Left ventricle myocardium superior (tissue), 1 donor: ENCODE results near the gene DENND1A. TPM values are rescaled to one million over a fixed set of nuclear protein-coding genes. Genes with fewer than 3 reads are reported as not detected.
A peak's percentile ranks its signal among the peaks of the same experiment; 100 is the strongest.
"Not testable (repeated sequence)": the region's sequence is repeated elsewhere in the genome, so short reads cannot be mapped to it uniquely, and the experiment has no call there.

Source experiments
- ATAC-seq: fragments of 200-7000 bp; cut with Tn5 transposase; one replicate; pipeline ENCODE4 v1.9.1; 2020; ENCODE audit warnings: mild to moderate bottlenecking, moderate library complexity
- DNase-seq: peaks from one replicate; pipeline ENCODE4 v3.0.0-alpha.2; 2020
- intact Hi-C: fragments of 100-400 bp; cut with micrococcal nuclease; formaldehyde crosslinking; loops from one replicate; pipeline ENCODE4 v1.11.0; 2022
- total RNA-seq: library from RNA; stranded (reverse); fragmentation: NEBNext Ultra II Directional; extraction: Animal tissue kit (Norgen Biotek cat#: 25700); gene quantifications from one replicate; pipeline ENCODE4 v1.2.1, GENCODE V29; 2021
- donor health status: DM: no; HTN: yes; CAD: no; lungs with severe emphysema.

The DENND1A gene
- total RNA-seq, 1 donor from 2014 or later: 12.9 TPM

GRCh38 chr9:123652416-123652815, 277.5 kb downstream of the DENND1A start:
- no peak for ATAC-seq

DNA sequence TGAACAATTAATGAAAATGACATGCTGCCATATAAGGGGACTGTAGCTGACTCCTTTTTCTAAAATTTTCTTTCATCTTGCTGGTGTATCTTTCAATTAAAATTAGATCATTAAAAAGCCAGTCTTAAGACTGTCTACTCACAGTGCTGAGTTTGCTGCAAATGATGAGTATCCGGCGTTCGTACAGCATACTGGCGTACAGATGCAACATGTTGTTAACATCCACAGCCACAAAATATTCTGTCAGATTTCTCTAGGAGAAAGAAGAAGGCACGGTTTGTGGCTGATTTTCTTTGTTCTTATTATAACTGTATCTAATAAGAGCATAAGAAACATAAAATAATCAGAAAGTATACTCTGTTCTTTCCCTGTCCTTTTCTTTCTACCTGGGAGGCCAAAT, 278.1 kb downstream of the DENND1A start:
- DNase-seq (no peak), ATAC-seq (no peak)
- intact Hi-C loops: no loop called here

More at GRCh38 chr9:123652416-123652815, 277.5 kb downstream of the DENND1A start:
- no peak for DNase-seq
- intact Hi-C loops: no loop called here

GRCh38 chr9:123651273-123651672, 278.7 kb downstream of the DENND1A start:
- DNase-seq (no peak), ATAC-seq (no peak)
- intact Hi-C loops: no loop called here

- intact Hi-C loops: no loop called here
- ATAC-seq (no peak), DNase-seq (no peak)
Observed at GRCh38 chr9:123649909-123650308, 280.0 kb downstream of the DENND1A start.

- ATAC-seq (no peak), DNase-seq (no peak)
- intact Hi-C loops: no loop called here
Observed at GRCh38 chr9:123647145-123647544, 282.8 kb downstream of the DENND1A start.

- ATAC-seq (no peak), DNase-seq (no peak)
- intact Hi-C loops: no loop called here
Observed at GRCh38 chr9:123645762-123646161, 284.2 kb downstream of the DENND1A start.

DNA sequence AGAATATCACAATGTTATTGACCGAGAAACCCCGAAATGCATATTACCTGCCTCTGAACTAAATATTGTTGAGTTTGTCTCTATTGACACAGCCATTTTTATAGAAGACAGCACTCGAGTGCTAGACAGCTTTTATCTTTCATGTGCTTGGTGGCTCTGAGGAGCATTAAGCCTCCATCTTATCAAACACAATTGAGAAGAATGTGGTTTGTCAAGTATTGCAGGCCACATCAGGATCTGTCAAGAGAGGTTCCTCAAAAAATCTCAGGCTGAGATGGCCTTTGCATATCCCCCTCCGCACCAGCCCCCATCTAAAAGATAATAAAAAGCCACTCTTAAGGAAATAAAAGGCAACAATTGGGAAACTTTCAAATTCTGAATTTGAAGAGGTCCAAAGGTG, 284.8 kb downstream of the DENND1A start:
- intact Hi-C loops: no loop called here
- no peak for ATAC-seq
- DNase-seq: no peak

- intact Hi-C loops: no loop called here
- ATAC-seq: peak; percentile 33
- DNase-seq: no peak
Observed at GRCh38 chr9:123643518-123643917, 286.4 kb downstream of the DENND1A start.

DNA sequence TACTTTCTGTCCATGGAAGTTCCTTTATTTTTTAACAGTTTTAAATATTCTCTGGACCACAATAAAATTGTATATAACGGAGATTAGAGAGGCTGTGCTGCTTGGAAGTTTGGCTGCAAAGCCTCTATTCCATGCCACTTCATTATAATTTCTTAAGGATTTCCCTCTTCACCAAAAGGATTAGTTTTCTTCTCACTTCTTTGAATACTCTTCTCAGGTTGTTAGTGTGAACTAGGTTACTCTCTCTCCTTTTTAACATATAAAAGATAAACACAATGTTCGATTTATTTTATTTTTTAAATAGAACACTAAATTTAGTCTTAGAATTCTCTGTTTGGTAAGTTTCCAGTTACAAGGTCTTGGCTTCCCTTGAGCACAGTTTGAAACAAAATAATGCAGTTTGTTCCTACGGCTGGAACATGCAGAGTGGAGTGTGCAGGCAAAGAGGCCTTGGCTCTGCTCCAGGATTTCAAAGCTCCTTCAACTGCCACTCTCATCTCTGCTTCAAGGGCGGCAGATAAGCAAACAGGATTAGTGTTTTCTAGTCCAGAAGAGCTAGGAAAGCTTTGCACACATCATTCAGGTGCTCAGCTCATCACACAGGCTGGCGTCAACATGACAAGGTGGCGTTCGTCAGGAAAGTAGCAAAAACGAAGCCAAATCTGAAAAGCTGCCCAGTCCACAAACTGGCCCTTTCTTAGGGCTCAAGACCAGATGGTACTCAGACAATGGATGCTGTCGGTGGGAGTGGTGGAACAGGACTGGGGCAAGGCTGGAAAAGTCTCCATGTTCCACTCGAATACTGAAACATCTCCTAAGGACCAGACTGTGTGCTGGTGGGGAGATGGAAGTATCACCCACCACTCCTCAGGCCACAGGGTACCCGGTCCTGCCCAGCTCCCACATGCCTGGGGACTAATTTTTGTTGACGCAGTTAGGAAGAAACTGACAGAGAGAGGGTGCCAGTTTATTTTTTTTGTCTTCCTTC, 287.3 kb downstream of the DENND1A start:
- DNase-seq (peak; percentile 49), ATAC-seq (peak; percentile 94)
- intact Hi-C loops: no loop called here

DNA sequence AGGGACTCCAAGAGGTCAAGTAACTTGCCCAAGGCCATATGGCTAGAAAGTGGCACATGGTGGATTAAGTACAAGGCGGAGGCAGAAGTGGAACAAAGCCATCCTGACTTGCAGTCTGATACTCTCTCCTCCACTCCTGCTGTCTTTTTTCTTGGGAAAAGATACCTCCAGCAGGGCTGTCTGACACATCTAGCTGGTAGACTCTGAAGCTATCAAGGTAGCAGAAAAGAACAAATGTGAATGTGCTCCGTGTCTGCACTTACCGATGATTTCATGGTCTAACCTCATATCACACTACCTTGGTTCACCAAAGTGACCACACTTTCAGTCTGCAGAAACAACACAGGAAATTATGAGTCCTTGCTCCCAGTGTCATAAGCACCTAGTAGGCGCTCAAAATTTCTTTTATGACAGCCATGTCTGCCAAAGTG, 289.1 kb downstream of the DENND1A start:
- intact Hi-C loops: no loop called here
- ATAC-seq (no peak), DNase-seq (no peak)

GRCh38 chr9:123639743-123640142, 290.2 kb downstream of the DENND1A start:
- intact Hi-C loops: no loop called here

GRCh38 chr9:123637945-123638634, 291.8 kb downstream of the DENND1A start:
- ATAC-seq: no peak
- no peak for DNase-seq
- intact Hi-C loops: no loop called here

More at GRCh38 chr9:123639743-123640142, 290.2 kb downstream of the DENND1A start:
- ATAC-seq: no peak
- DNase-seq: no peak

DNA sequence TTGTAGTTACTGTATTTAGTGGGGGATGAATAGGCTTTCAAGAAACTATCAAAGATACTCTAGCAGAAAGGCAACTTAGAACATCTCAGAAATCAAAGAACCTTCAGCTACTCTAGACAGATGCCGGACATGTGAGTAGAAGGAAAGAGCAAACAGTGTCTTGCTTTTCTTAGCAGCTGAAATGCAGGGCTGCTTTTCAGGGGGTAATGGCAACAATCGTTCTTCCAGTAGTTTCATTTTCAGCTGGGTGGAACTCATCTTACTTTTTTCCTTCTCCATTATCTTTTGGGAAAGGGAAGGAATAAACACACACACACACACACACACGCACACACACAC, 292.4 kb downstream of the DENND1A start:
- no peak for DNase-seq
- no peak for ATAC-seq
- intact Hi-C loops: no loop called here

- ATAC-seq, intact Hi-C loops: not testable (repeated sequence)
Observed at GRCh38 chr9:123636805-123637204, 293.1 kb downstream of the DENND1A start.

GRCh38 chr9:123631862-123632261, 298.1 kb downstream of the DENND1A start:
- DNase-seq: no peak
- intact Hi-C loops: no loop called here
- ATAC-seq: no peak

More at GRCh38 chr9:123636805-123637204, 293.1 kb downstream of the DENND1A start:
- DNase-seq: not testable (repeated sequence)

GRCh38 chr9:123630233-123630632, 299.7 kb downstream of the DENND1A start:
- ATAC-seq: no peak
- DNase-seq: no peak
- intact Hi-C loops: no loop called here

DNA sequence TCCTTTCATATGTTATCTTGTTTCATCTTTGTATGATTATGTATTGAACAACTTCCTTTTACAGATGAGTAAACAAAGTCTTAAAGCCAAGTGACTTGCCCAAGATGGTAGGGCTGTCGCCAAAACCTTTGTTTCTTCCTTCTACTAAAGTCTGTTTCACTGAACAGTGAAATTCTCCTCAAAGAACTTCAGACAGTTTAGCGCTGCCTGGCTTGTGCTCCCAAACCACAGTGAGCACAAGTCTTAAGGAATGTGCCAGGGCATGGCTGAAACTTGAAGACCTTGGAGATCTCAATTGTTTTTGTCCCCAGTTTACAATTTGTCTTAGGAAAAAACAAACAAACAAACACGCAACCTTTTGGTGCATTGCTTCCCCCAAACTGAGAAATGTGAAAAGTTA, 300.4 kb downstream of the DENND1A start:
- DNase-seq: no peak
- ATAC-seq: no peak
- intact Hi-C loops: no loop called here

DNA sequence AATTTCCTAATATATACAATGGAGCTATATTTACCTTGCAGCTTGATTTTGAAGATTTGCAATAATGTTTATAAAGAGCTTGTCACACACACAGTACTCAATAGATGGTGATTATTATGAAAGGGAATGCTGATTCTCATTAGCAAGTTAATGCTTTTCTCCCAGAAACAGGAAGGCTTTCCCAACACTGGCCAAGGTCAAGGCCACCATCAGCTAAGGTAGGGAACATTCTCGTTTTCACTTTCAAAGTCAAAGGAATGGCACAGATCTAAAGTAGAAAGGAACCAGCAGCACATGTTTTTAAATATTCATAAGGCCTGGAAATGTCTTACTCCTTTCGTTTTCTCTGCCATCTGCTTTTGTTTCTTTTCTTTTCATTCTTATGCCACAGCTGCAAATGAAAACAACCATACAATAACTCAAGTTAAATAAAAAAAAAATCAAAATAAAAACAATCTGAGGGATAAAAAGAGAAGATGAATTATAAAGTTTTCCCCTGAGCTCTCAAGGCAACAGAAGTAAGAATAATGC, 307.1 kb downstream of the DENND1A start:
- intact Hi-C loops: no loop called here
- ATAC-seq (no peak), DNase-seq (no peak)

DNA sequence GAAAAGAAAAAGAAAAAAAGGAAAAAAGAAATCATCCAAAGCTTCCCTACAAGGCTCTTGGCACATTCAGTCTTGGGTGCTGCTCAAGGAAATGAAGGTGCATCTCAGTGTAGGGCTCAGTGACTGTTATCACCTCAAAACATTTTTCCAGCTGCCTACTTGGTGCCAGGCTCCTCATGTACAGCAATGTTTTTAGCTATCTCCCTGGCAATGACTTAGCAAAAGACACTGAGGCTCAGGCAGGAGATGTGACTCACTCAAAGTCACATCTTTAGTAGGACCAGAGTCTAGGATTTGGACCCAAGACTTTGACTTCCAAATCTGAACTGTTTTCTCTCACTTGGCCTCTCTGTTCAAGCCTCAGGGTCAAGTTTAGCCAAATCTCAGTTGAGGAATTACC, 309.7 kb downstream of the DENND1A start:
- intact Hi-C loops: no loop called here
- DNase-seq (no peak), ATAC-seq (no peak)
